ENCODE measurements around the gene FN3KRP. TPM values are rescaled to one million over a fixed set of nuclear protein-coding genes. Genes with fewer than 3 reads are reported as not detected.

The FN3KRP gene
- total RNA-seq, 2 donors from 2014 or later = 45.9 to 51.2 TPM

Other genes with a start within 250 kb of the FN3KRP start
- gene FOXK2, start 197.0 kb upstream of the FN3KRP start, total RNA-seq = 10 to 100 TPM; 56.2 to 67.4 TPM
- 10 to 100 TPM; 33.9 to 89.9 TPM for gene WDR45B, start 68.3 kb upstream of the FN3KRP start, total RNA-seq
- 1 to 10 TPM; 1.7 to 2.8 TPM for gene RAB40B, start 18.0 kb upstream of the FN3KRP start, total RNA-seq
- gene FN3K, start 18.9 kb downstream of the FN3KRP start, total RNA-seq = 1 to 10 TPM; 3.5 to 7.0 TPM
- 100 to 1,000 TPM in 1 of 2 donors, 10 to 100 TPM in 1; 67.4 to 147 TPM for gene TBCD, start 35.4 kb downstream of the FN3KRP start, total RNA-seq
- gene ZNF750, start 123.3 kb downstream of the FN3KRP start, total RNA-seq = not detected

Data from activated naive CD4-positive, alpha-beta T cell treated with anti-CD3 and anti-CD28 coated beads, Interleukin-2, amount 50 U/mL, for 72 hours (primary cell).